Muscle layer of duodenum (tissue), 2 donors: Measurements from ENCODE around the gene MAN1B1.
"Not testable (repeated sequence)": the region's sequence is repeated elsewhere in the genome, so short reads cannot be mapped to it uniquely, and the experiment has no call there.

Experiments used
- H3K27ac ChIP-seq: one replicate; pipeline ENCODE4 v1.7.0; 2013; ENCODE audit warnings: mild to moderate bottlenecking, low read length
- H3K27me3 ChIP-seq: one replicate; pipeline ENCODE4 v1.7.0; 2013; ENCODE audit warnings: low read depth, mild to moderate bottlenecking, control low read depth, low read length
- H3K36me3 ChIP-seq, 2 donors: one replicate each; pipeline ENCODE4 v1.7.0; 2013; ENCODE audit warnings: low read length in 2 of 2, control low read depth in 1 of 2, mild to moderate bottlenecking in 1 of 2; ENCODE audit not compliant: insufficient read depth in 2 of 2, control insufficient read depth in 1 of 2
- H3K4me1 ChIP-seq, 2 donors: one replicate each; pipeline ENCODE4 v1.7.0; 2013; ENCODE audit warnings: low read length in 2 of 2, mild to moderate bottlenecking in 2 of 2, control low read depth in 1 of 2, moderate library complexity in 1 of 2; ENCODE audit not compliant: insufficient read depth in 2 of 2, control insufficient read depth in 1 of 2
- H3K4me3 ChIP-seq, 2 donors: one replicate each; pipeline ENCODE4 v1.7.0; 2013; ENCODE audit warnings: low read length in 2 of 2, low read depth in 1 of 2, mild to moderate bottlenecking in 1 of 2
- H3K9me3 ChIP-seq, 2 donors: one replicate each; pipeline ENCODE4 v1.7.0; 2013; ENCODE audit warnings: low read length in 2 of 2, control low read depth in 1 of 2, mild to moderate bottlenecking in 1 of 2; ENCODE audit not compliant: control insufficient read depth in 1 of 2
- donor health status: healthy.

The MAN1B1 gene

GRCh38 chr9:137053944-137054931, 32.5 kb upstream of the MAN1B1 start, which contains the start of gene ENTPD2:
TSS of gene ENTPD2 (minus strand) at chr9:137054061. CDS start at chr9:137053997, 64 bp downstream.
- no peaks in the 10 kb centered on the region for H3K36me3 ChIP-seq
- H3K4me3 ChIP-seq, result peak within 1 kb of the TSS; percentile 16 to 55
- H3K4me1 ChIP-seq, result peaks cover 5 to 43% of the 10 kb centered on the region in 2 donors
- H3K27me3 ChIP-seq, result peaks cover 21% of the 10 kb centered on the region
- H3K9me3 ChIP-seq, result no peaks in the 10 kb centered on the region
- no peak within 1 kb of the TSS for H3K27ac ChIP-seq

GRCh38 chr9:137054932-137055384, 31.8 kb upstream of the MAN1B1 start:
- peak overlapping the region; percentile 39 for H3K27ac ChIP-seq
- no peaks in the 10 kb centered on the region for H3K36me3 ChIP-seq
- peaks cover 14% of the 10 kb centered on the region for H3K27me3 ChIP-seq
- no peaks in the 10 kb centered on the region for H3K9me3 ChIP-seq
- peaks cover 5 to 37% of the 10 kb centered on the region in 2 donors for H3K4me1 ChIP-seq
- H3K4me3 ChIP-seq, result peak overlapping the region; percentile 16 to 55

- peaks cover 5 to 37% of the 10 kb centered on the region in 2 donors for H3K4me1 ChIP-seq
These were observed 31.1 kb upstream of the MAN1B1 start for GRCh38 chr9:137055385-137056364.

GRCh38 chr9:137056739-137057415, 29.9 kb upstream of the MAN1B1 start:
- Histone ChIP-seq H3K9me3 (no peaks in the 10 kb centered on the region), H3K4me3 (no peak overlapping the region), H3K27me3 (peaks cover 11% of the 10 kb centered on the region), H3K36me3 (no peaks in the 10 kb centered on the region), H3K27ac (no peak overlapping the region), H3K4me1 (peaks cover 5 to 37% of the 10 kb centered on the region in 2 donors)

More at GRCh38 chr9:137055385-137056364, 31.1 kb upstream of the MAN1B1 start:
- Histone ChIP-seq H3K36me3 (no peaks in the 10 kb centered on the region), H3K4me3 (peak overlapping the region in 1 of 2 donors; percentile 55), H3K27ac (peak overlapping the region; percentile 39), H3K9me3 (no peaks in the 10 kb centered on the region), H3K27me3 (peaks cover 11% of the 10 kb centered on the region)

- peaks cover 8% of the 10 kb centered on the region for H3K27me3 ChIP-seq
- no peak overlapping the region for H3K4me3 ChIP-seq
- H3K27ac ChIP-seq, result no peak overlapping the region
- no peaks in the 10 kb centered on the region for H3K36me3 ChIP-seq
- H3K9me3 ChIP-seq, result no peaks in the 10 kb centered on the region
- peaks cover 5 to 37% of the 10 kb centered on the region in 2 donors for H3K4me1 ChIP-seq
These were observed 29.2 kb upstream of the MAN1B1 start for GRCh38 chr9:137057545-137057944.

- Histone ChIP-seq H3K36me3 (no peaks in the 10 kb centered on the region), H3K27me3 (no peaks in the 10 kb centered on the region), H3K9me3 (no peaks in the 10 kb centered on the region), H3K27ac (no peak overlapping the region), H3K4me3 (no peak overlapping the region), H3K4me1 (peaks cover 5 to 26% of the 10 kb centered on the region in 2 donors)
These were observed 28.1 kb upstream of the MAN1B1 start for GRCh38 chr9:137058521-137059234.

- H3K4me1 ChIP-seq, result peaks cover 0 to 6% of the 10 kb centered on the region in 2 donors
- no peak overlapping the region for H3K27ac ChIP-seq
- no peaks in the 10 kb centered on the region for H3K27me3 ChIP-seq
- no peak overlapping the region for H3K4me3 ChIP-seq
- no peaks in the 10 kb centered on the region for H3K9me3 ChIP-seq
- H3K36me3 ChIP-seq, result no peaks in the 10 kb centered on the region
These were observed 24.4 kb upstream of the MAN1B1 start for GRCh38 chr9:137062384-137062783.

- H3K4me1 ChIP-seq, H3K27ac ChIP-seq, H3K27me3 ChIP-seq, H3K9me3 ChIP-seq, H3K4me3 ChIP-seq, H3K36me3 ChIP-seq: not testable (repeated sequence)
These were observed 24.0 kb upstream of the MAN1B1 start for GRCh38 chr9:137062798-137063197.

GRCh38 chr9:137063311-137064026, 23.3 kb upstream of the MAN1B1 start:
- Histone ChIP-seq H3K27ac (no peak overlapping the region), H3K36me3 (no peaks in the 10 kb centered on the region), H3K4me1 (peaks cover 0 to 6% of the 10 kb centered on the region in 2 donors), H3K4me3 (no peak overlapping the region), H3K27me3 (no peaks in the 10 kb centered on the region), H3K9me3 (no peaks in the 10 kb centered on the region)
